A673 (cell line): Measurements from ENCODE around the gene RABGEF1.
"Not testable (repeated sequence)": the region's sequence is repeated elsewhere in the genome, so short reads cannot be mapped to it uniquely, and the experiment has no call there.

ENCODE experiments used
- CTCF ChIP-seq: fragments of 300-800, 200-600 bp; sonication (generic); conservative IDR thresholded peaks from 2 replicates; pipeline ENCODE4 v1.5.1; 2017; ENCODE audit warnings: low read depth, mild to moderate bottlenecking, antibody characterized with exemption, low read length, moderate library complexity, mixed read lengths
- EZH2 ChIP-seq: fragments of 200-600 bp; sonication (generic); IDR thresholded peaks from 2 replicates; pipeline ENCODE4 v1.6.1; 2017; ENCODE audit warnings: borderline replicate concordance, low read depth, mild to moderate bottlenecking, mixed read lengths, antibody characterized with exemption, low read length; ENCODE audit not compliant: poor library complexity, severe bottlenecking

GRCh38 chr7:66716634-66717033, 23.9 kb upstream of the RABGEF1 start:
- not testable (repeated sequence) for TF ChIP-seq CTCF, EZH2
